Measurements from ENCODE around the gene TEAD2.
"Not testable (repeated sequence)": the region's sequence is repeated elsewhere in the genome, so short reads cannot be mapped to it uniquely, and the experiment has no call there.

Gene TEAD2

DNA sequence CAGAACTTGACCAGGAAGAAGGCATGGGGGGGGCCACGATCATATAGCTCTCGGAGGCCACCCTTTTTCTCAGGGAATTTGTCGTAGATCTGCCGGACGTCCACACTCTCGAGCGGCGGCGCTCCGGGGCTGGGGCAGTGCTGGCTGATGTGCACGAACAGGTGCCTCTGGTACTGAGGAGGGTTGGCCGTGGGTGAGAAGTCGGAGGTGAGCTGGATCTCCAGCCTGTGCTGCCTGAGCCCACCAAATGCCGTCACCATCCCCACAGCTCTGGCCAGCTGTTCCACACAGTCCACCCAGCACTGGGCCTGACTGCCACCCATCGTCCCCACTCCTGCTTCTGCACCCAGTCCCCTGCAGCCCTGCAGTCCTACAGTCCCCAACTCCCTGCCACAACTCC, 15.0 kb downstream of the TEAD2 start:
- no peak for DNase-seq (ENCODE audit: low read depth)

DNA sequence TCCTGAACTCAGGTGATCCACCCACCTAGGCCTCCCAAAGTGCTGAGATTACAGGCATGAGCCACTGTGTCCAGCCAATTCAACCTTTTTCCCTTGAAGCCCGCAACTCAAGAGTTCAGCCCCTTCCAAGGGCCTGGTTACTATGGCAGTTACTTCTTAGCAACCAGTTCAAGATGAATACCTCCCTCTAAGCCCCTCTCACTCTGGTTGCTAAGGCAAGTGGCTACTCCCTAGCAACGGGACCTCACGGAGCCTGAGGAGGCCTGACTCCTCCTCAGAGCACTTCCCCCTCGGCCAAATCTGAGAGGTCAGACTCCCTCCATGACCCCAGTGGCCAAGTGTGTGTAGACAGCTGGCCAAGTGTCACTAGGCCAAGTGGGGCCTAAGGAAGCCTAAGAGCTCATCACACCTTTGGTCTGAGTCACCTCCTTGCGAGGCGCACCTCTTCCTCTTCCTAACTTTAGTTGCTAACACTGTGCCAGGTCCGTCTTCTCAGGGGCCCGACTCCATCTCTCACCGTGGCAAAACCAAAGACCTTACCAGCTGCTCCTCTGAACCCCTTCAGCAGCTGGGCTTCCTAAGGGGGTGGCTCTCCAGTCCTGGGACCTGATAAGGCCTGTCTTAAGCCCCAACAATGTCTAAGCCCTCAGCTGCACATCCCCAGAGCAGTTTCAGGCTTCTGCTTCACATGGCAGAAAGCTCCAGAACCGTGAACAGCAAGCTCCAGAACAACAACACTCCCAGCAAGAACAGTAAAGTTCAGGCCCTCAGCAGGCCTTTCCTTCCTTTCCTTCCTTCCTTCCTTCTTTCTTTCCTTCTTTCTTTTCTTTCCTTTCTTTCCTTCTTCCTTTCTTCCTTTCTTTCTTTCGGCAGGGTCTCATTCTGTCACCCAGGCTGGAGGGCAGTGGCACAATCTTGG, 17.5 kb downstream of the TEAD2 start:
- DNase-seq (ENCODE audit: low read depth): no peak

- DNase-seq (ENCODE audit: low read depth): no peak
Measured at GRCh38 chr19:49343123-49343522, 19.1 kb downstream of the TEAD2 start.

DNA sequence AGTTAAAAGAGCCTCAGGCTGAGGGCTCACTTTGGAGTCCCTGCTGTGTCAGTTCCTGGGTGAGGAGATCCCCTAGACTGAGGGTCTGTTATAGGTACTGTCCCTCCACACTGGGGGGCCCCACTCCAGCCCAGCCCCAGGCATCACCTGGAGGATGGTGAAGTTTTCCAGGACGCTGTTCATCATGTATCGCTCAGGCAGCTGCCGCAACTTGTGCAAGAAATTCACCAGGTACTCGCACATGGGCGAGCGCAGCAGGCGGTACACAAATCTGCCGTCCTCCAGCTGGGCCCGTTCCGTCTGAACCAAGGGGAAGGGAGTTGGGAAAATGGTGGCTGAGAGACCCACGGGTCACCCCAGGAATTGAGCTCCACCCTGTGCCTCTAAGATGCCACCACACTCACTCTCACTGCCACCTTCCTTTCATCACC, 19.9 kb downstream of the TEAD2 start:
- DNase-seq (ENCODE audit: low read depth): no peak

DNA sequence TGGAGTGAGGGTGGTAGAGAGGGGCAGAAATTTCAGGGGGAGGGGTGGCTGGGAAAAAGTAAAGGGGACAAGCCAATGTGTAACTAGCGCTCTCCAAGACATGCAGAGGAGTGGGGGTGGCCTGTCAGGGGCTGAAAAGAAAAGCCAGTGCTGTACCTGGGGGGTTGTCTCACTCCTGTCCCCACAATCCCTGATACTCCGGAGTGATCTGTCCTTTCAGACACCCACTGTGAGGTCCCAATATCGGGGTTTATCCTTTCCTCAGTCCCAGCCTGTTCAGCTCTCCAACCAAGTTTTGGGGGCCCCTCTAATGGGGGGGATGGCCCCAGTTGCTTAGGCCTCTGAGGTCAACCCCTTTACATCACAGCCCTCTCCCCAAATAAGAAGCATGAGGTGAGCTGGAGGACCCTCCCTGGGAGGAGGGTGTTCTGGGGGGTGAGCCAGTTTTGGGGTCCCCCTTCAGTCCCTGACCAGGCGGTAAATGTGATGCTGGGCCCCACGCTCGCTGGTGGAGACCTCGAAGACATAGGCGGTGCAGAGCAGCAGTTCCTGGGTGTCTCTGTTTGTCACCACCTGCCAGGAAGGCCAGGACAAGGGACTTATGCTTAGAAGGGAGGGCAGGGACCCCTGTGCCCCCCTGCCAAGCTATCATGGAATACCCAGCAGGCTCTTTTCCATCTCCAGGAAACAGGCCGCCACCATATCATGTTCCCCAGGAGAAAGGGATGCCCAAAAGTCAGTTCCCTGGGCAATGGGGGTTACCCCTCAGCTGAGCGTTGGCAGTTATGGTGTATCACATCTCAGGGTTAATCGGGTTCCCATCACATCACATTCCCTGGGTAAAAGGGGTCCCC, 21.1 kb downstream of the TEAD2 start:
- DNase-seq (ENCODE audit: low read depth): no peak

- DNase-seq (ENCODE audit: low read depth): no peak
Measured at GRCh38 chr19:49340069-49340864, 21.9 kb downstream of the TEAD2 start.

GRCh38 chr19:49339301-49340068, 22.7 kb downstream of the TEAD2 start:
- DNase-seq (ENCODE audit: low read depth): no peak

DNA sequence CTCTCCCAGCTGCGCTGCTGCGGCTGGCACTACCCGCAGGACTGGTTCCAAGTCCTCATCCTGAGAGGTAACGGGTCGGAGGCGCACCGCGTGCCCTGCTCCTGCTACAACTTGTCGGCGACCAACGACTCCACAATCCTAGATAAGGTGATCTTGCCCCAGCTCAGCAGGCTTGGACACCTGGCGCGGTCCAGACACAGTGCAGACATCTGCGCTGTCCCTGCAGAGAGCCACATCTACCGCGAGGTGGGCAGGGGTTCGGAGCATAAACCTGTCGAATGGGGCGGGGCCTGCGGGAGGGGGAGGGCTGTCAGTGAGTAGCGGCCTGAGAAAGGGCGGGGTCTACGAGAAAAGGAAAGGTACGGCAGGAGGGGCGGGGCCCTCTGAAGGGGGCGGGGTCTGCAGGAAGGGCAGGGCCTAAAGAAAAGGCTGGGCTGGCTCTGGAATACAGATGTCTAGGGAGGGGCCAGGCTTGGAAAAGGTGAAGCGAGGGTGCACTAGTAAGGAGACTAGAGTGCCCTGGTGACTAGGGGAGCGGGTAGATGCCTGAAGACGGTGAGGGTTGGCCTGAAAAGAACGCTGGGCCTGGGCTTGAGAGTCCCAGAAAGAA, 23.4 kb downstream of the TEAD2 start:
- DNase-seq (ENCODE audit: low read depth): no peak

DNA sequence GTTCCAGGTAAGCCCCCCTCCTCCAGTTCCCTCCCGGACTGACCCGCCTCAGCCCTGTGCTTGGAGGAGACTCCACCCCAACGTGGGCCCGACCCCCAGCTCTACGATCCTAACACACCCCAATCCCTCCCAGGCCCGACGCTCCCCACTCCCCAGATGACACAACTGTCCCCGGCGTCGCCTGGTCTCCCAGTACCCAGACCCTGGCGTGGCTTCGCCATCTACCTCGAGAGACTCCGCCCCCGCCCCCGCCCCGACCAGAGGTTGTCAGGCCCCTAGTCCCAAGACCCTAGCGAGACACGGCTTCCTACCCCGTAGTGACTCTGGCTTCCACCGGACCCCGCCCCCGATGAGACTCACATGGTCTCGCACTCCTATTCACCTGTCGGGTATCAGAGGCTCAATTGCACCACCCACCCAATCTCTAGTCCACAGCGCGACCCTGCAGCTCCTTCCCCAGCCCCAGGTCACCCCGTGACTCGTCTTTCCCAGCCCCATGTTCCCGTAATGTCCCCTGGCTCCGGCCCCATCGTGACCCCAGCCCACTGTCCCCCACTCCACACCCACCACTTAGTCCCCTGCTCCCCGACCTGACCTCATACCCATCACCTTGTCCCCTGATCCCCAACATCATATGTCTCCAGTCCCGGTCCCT, 24.1 kb downstream of the TEAD2 start:
- no peak for DNase-seq (ENCODE audit: low read depth)

DNA sequence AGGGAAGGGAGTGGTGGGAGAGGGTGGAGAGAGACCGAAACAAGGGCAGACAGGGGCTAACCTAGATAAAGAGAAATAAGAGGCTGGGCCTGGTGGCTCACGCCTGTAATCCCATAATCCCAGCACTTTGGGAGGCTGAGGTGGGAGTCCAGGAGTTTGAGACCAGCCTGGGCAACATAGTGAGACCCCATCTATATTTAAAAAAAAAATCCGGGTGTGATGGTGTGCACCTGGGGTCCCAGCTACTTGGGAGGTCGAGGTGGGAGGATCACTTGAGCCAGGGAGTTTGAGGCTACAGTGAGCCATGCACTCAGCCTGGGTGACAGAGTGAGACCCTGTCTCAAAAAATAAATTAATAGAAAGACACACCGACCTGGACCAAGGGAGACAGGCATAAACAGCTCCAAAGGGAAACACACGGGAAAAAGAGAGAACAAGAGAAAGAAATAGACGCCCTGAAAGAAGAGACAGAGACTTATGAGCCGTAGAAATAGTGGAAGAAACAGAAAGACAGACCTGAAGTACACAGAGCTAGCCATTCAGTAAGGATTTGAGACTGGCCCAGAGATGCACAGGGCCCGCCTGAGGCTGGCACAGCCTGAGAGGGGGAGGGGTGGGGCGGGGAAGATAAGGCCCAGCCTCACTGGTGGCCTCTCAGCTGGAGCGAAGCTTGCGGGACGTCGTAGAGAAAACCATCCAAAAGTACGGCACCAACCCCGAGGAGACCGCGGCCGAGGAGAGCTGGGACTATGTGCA, 24.8 kb downstream of the TEAD2 start:
- DNase-seq (ENCODE audit: low read depth): no peak

DNA sequence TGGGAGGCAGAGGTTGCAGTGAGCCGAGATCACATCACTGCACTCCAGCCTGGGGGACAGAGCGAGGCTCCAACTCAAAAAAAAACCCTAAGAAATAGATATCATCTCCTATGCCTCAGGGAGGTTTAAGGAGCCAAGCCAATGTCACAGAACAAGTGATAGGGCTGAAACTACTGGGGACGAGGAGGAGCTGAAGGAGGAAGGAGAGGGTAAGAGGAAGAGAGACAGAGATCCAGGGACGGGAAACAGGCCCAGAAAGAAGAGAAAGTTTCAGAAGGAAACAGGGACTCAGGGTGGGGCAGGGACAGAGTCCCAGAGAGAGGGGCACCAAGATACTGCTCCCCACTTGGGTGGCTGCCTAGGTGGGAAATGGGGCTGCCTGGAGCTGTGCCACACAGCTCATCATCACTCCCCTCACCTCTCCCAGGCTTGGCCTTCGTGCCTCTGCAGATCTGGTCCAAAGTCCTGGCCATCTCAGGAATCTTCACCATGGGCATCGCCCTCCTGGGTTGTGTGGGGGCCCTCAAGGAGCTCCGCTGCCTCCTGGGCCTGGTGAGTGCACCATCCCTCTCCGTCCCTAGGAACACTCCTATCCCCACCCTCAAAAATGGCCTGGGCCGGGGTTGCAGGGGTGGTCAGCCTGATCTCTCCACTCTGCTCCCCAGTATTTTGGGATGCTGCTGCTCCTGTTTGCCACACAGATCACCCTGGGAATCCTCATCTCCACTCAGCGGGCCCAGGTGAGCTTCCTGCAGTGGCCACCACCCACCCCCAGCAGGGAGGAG, 25.5 kb downstream of the TEAD2 start:
- DNase-seq (ENCODE audit: low read depth): no peak

- no peak for DNase-seq (ENCODE audit: low read depth)
Measured at GRCh38 chr19:49335784-49336481, 26.3 kb downstream of the TEAD2 start.

DNA sequence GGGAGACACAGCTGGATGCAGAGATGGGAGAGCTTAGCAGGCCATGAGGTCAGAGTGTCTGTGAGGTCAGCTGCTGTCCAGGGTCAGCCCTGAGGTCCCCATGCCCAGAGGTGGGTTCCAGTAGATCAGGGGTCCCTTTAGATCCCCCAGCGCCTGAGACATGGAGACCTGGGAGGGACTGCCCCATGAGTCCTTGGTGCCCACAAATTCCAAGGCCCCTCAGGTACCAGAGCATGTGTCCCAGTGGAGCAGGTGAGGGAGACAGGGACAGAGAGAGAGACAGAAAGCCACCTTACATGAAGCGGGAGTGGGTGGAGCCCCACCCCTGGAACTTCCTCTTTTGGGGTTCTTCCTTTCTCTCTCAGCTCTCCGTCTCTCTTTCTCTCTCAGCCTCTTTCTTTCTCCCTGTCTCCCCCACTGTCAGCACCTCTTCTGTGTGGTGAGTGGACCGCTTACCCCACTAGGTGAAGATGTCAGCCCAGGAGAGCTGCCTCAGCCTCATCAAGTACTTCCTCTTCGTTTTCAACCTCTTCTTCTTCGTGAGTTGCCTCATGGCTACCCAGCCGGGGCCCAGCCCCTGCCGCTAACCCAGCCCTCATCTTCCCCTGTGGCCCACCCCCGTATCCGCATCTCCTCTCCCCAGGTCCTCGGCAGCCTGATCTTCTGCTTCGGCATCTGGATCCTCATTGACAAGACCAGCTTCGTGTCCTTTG, 27.0 kb downstream of the TEAD2 start, which contains the start of gene CD37:
TSS of gene CD37 (plus strand) at position 336 of the 713 bp plus-strand sequence. CDS start at position 471, 135 bp downstream.
- DNase-seq (ENCODE audit: low read depth): no peak

DNA sequence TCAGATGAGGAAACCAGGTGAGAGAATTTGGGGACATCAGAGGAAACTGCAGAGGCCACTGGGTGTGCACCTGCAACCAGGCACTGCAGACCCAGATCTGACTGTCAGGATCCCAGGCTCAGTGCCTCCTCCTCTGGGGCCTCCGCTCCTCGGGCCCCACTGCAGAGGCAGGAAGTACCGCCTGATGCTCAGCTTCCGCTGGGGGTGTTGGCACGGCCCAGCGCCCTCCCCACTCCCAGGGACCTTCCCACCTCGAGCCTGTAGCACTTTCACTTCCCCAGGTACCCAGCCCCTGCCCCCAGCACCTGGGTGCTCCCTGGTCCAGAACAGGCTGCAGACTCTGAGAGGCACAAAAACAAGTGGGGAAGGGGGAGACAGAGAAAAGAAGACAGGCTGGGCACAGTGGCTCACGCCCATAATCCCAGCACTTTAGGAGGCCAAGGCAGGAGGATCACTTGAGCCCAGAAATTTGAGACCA, 28.4 kb downstream of the TEAD2 start:
- peak; percentile 31 for DNase-seq (ENCODE audit: low read depth)

GRCh38 chr19:49333418-49333805, 28.8 kb downstream of the TEAD2 start:
- DNase-seq (ENCODE audit: low read depth): no peak

GRCh38 chr19:49332691-49333417, 29.4 kb downstream of the TEAD2 start:
- not testable (repeated sequence) for DNase-seq (ENCODE audit: low read depth)
